ENCODE results near the gene CPOX. TPM values are rescaled to one million over a fixed set of nuclear protein-coding genes. Genes with fewer than 3 reads are reported as not detected.

The CPOX gene
- total RNA-seq, 1 experiment from 2014 or later, result 28.3 TPM

Other genes starting within 250 kb of the CPOX start
- not detected in 2 replicates for gene OR5K4, start 239.8 kb downstream of the CPOX start, total RNA-seq (2014; rRNA removed; shearing (Covaris generic))
- not detected in 2 replicates for gene OR5K3, start 202.9 kb downstream of the CPOX start, total RNA-seq (2014; rRNA removed; shearing (Covaris generic))
- gene OR5K1, start 130.4 kb downstream of the CPOX start, total RNA-seq (2014; rRNA removed; shearing (Covaris generic)), result not detected in 2 replicates
- 0.12 TPM in 1 of 2 replicates, not detected in the other for gene OR5K2, start 95.9 kb downstream of the CPOX start, total RNA-seq (2014; rRNA removed; shearing (Covaris generic))
- gene CLDND1, start 70.7 kb downstream of the CPOX start, total RNA-seq (2014; rRNA removed; shearing (Covaris generic)), result 132 and 147 TPM in 2 replicates
- not detected in 2 replicates for gene GPR15, start 61.6 kb downstream of the CPOX start, total RNA-seq (2014; rRNA removed; shearing (Covaris generic))
- gene ST3GAL6, start 169.7 kb upstream of the CPOX start, total RNA-seq (2014; rRNA removed; shearing (Covaris generic)), result 17.1 and 17.6 TPM in 2 replicates